ENCODE data around the gene MAN2B2.

Gene MAN2B2

GRCh38 chr4:6571608-6572007, 3.4 kb upstream of the MAN2B2 start:
- Histone ChIP-seq H3K9ac (ENCODE audit: low read length) (no peak overlapping the region), H3K27me3 (replicated peaks; ENCODE audit: insufficient read depth, low read length) (peaks cover 43% of the 10 kb centered on the region), H3K9me2 (replicated peaks; ENCODE audit: insufficient read depth, low read length) (no peaks in the 10 kb centered on the region), H2AFZ (ENCODE audit: low read length) (no peak overlapping the region), H3F3A (ENCODE audit: insufficient read depth, low read length) (no peaks in the 10 kb centered on the region), H3K36me3 (replicated peaks; ENCODE audit: insufficient read depth, low read length) (no peaks in the 10 kb centered on the region), H3K4me3 (ENCODE audit: low read length) (no peak overlapping the region), H4K20me1 (ENCODE audit: insufficient read depth, low read length) (no peaks in the 10 kb centered on the region), H3K4me2 (ENCODE audit: low read depth, low read length) (no peak overlapping the region), H3K27ac (ENCODE audit: low read length) (no peak overlapping the region), H3K9me3 (replicated peaks; ENCODE audit: insufficient read depth, low read length) (no peaks in the 10 kb centered on the region), H3K4me1 (ENCODE audit: low read length) (no peaks in the 10 kb centered on the region), H3K79me2 (ENCODE audit: low read length) (0 out of 2 replicates have a peak, but pooled peaks cover 3% of the 10 kb centered on the region)
- TF ChIP-seq CTCF (IDR thresholded peaks at IDR 0.05; ENCODE audit: low read length), result no peak
- no peak for TF ChIP-seq EZH2 (optimal IDR thresholded peaks at IDR 0.05; ENCODE audit: low read depth, low read length)
- TF ChIP-seq EZH2phosphoT487 (IDR thresholded peaks at IDR 0.05; ENCODE audit: low read length), result no peak
- no peak for DNase-seq

GRCh38 chr4:6573551-6573950, 1.4 kb upstream of the MAN2B2 start:
- Histone ChIP-seq H3K27ac (ENCODE audit: low read length) (no peak overlapping the region), H3K9ac (ENCODE audit: low read length) (no peak overlapping the region), H3K9me3 (replicated peaks; ENCODE audit: insufficient read depth, low read length) (no peaks in the 10 kb centered on the region), H3K4me1 (ENCODE audit: low read length) (no peaks in the 10 kb centered on the region), H3F3A (ENCODE audit: insufficient read depth, low read length) (no peaks in the 10 kb centered on the region), H3K9me2 (replicated peaks; ENCODE audit: insufficient read depth, low read length) (no peaks in the 10 kb centered on the region), H2AFZ (ENCODE audit: low read length) (no peak overlapping the region), H3K4me2 (ENCODE audit: low read depth, low read length) (no peak overlapping the region), H3K27me3 (replicated peaks; ENCODE audit: insufficient read depth, low read length) (peaks cover 41% of the 10 kb centered on the region), H3K4me3 (ENCODE audit: low read length) (no peak overlapping the region), H3K36me3 (replicated peaks; ENCODE audit: insufficient read depth, low read length) (no peaks in the 10 kb centered on the region), H3K79me2 (ENCODE audit: low read length) (0 out of 2 replicates have a peak, but pooled peaks cover 3% of the 10 kb centered on the region), H4K20me1 (ENCODE audit: insufficient read depth, low read length) (no peaks in the 10 kb centered on the region)
- TF ChIP-seq CTCF (IDR thresholded peaks at IDR 0.05; ENCODE audit: low read length) (no peak), EZH2 (optimal IDR thresholded peaks at IDR 0.05; ENCODE audit: low read depth, low read length) (no peak), EZH2phosphoT487 (IDR thresholded peaks at IDR 0.05; ENCODE audit: low read length) (no peak)
- DNase-seq, result no peak

GRCh38 chr4:6573986-6574746, 823 bp upstream of the MAN2B2 start:
- H3K4me3 ChIP-seq (ENCODE audit: low read length), result peak overlapping the region; percentile 94
- H3K27me3 ChIP-seq (replicated peaks; ENCODE audit: insufficient read depth, low read length), result peaks cover 36% of the 10 kb centered on the region
- H3K79me2 ChIP-seq (ENCODE audit: low read length), result 0 out of 2 replicates have a peak, but pooled peaks cover 3% of the 10 kb centered on the region
- no peaks in the 10 kb centered on the region for H3K36me3 ChIP-seq (replicated peaks; ENCODE audit: insufficient read depth, low read length)
- no peaks in the 10 kb centered on the region for H3F3A ChIP-seq (ENCODE audit: insufficient read depth, low read length)
- no peaks in the 10 kb centered on the region for H3K9me3 ChIP-seq (replicated peaks; ENCODE audit: insufficient read depth, low read length)
- DNase-seq, result no peak
- no peaks in the 10 kb centered on the region for H3K4me1 ChIP-seq (ENCODE audit: low read length)
- H3K9me2 ChIP-seq (replicated peaks; ENCODE audit: insufficient read depth, low read length), result no peaks in the 10 kb centered on the region
- TF ChIP-seq CTCF (IDR thresholded peaks at IDR 0.05; ENCODE audit: low read length), result no peak
- no peak for TF ChIP-seq EZH2phosphoT487 (IDR thresholded peaks at IDR 0.05; ENCODE audit: low read length)
- TF ChIP-seq EZH2 (optimal IDR thresholded peaks at IDR 0.05; ENCODE audit: low read depth, low read length), result no peak
- peak overlapping the region; percentile 99 for H3K4me2 ChIP-seq (ENCODE audit: low read depth, low read length)
- no peaks in the 10 kb centered on the region for H4K20me1 ChIP-seq (ENCODE audit: insufficient read depth, low read length)
- peak overlapping the region; percentile 49; the same call in 1 of the 2 replicates for H3K9ac ChIP-seq (ENCODE audit: low read length)
- no peak overlapping the region for H3K27ac ChIP-seq (ENCODE audit: low read length)
- peak overlapping the region; percentile 87 for H2AFZ ChIP-seq (ENCODE audit: low read length)

All from MM.1S (cell line).